ENCODE results near the gene RPS2. TPM values are rescaled to one million over a fixed set of nuclear protein-coding genes. Genes with fewer than 3 reads are reported as not detected.

RPS2 gene
- total RNA-seq, 4 donors from 2014 or later, result 982 to 2,205 (median 1,458) TPM

GRCh38 chr16:1980030-1980769 lies 15.6 kb upstream of the RPS2 start:
- Histone ChIP-seq H3K27ac (no peak overlapping the region), H3K4me3 (no peak overlapping the region), H3K9me3 (no peaks in the 10 kb centered on the region), H3K27me3 (peaks cover 0 to 14% of the 10 kb centered on the region in 2 donors), H3K36me3 (no peaks in the 10 kb centered on the region), H3K4me1 (peaks cover 0 to 6% of the 10 kb centered on the region in 2 donors)
- intact Hi-C loops (cut with DNase I; ENCODE audit: low total_unique reads), result no loop called here
- TF ChIP-seq CTCF (IDR thresholded peaks at IDR 0.05), result no peak
- TF ChIP-seq POLR2A (IDR thresholded peaks at IDR 0.05), result no peak
- no peak for DNase-seq

DNA sequence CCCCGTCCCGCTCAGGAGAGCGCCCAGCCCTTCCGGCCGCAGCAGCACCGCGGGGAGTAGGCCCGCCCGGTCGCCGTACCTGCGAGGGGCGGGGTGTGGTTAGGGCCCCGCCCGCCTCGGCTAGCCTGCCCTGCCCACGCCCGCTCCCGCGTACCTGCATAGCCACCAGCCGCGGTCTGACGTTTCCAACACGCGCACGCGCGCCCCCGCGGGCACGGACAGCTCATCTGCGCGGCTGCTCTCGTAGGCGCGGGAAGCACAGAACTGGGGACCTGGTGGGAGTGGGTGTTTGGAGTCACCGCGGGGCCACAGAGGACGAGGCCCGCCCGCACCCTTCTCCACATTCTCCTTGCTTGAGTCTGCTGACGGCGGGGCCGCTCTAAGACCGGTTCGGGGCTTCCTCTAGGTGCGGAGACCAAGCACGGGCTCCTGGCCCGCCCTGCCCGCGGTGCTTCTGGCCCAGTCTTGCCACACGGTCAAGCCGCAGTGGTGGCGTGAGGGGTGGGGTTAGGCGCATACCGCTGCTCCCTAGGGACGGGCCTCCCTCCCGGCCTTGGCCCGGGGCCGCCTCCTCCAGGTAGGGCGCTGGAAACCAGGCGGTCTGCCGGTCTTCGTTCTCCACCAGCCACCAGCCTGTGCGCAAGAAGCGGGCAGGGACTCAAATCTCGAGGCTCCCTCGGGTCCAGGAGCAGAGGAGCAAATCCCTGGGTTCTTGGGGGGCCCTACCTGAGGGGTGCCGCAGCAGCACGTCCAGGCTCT lies 14.8 kb upstream of the RPS2 start:
- Histone ChIP-seq H3K27me3 (peaks cover 0 to 14% of the 10 kb centered on the region in 2 donors), H3K36me3 (no peaks in the 10 kb centered on the region)
- intact Hi-C loops (cut with DNase I; ENCODE audit: low total_unique reads), result no loop called here

GRCh38 chr16:1978476-1979120 lies 14.0 kb upstream of the RPS2 start:
- no peaks in the 10 kb centered on the region for H3K36me3 ChIP-seq
- H3K27ac ChIP-seq, result no peak overlapping the region
- H3K4me3 ChIP-seq, result no peak overlapping the region
- intact Hi-C loops (cut with DNase I; ENCODE audit: low total_unique reads), result no loop called here
- TF ChIP-seq CTCF (IDR thresholded peaks at IDR 0.05) (no peak), POLR2A (IDR thresholded peaks at IDR 0.05) (no peak)
- DNase-seq, result no peak
- H3K27me3 ChIP-seq, result peaks cover 0 to 14% of the 10 kb centered on the region in 2 donors
- H3K4me1 ChIP-seq, result no peaks in the 10 kb centered on the region
- no peaks in the 10 kb centered on the region for H3K9me3 ChIP-seq

More for the DNA sequence above, 14.8 kb upstream of the RPS2 start:
- Histone ChIP-seq H3K4me1 (no peaks in the 10 kb centered on the region), H3K9me3 (no peaks in the 10 kb centered on the region), H3K4me3 (no peak overlapping the region), H3K27ac (no peak overlapping the region)
- DNase-seq, result no peak
- TF ChIP-seq CTCF (IDR thresholded peaks at IDR 0.05) (no peak), POLR2A (IDR thresholded peaks at IDR 0.05) (no peak)

GRCh38 chr16:1977875-1978268 lies 13.2 kb upstream of the RPS2 start:
- H3K36me3 ChIP-seq, result no peaks in the 10 kb centered on the region
- DNase-seq, result no peak
- H3K9me3 ChIP-seq, result no peaks in the 10 kb centered on the region
- H3K4me1 ChIP-seq, result peaks cover 0 to 6% of the 10 kb centered on the region in 2 donors
- H3K27ac ChIP-seq, result no peak overlapping the region
- H3K27me3 ChIP-seq, result peaks cover 0 to 14% of the 10 kb centered on the region in 2 donors
- H3K4me3 ChIP-seq, result no peak overlapping the region
- TF ChIP-seq CTCF (IDR thresholded peaks at IDR 0.05), result no peak
- no peak for TF ChIP-seq POLR2A (IDR thresholded peaks at IDR 0.05)
- intact Hi-C loops (cut with DNase I; ENCODE audit: low total_unique reads), result no loop called here

Data from uterus (tissue), 4 donors.